Central memory CD8-positive, alpha-beta T cell (primary cell): Measurements from ENCODE around the gene SSC5D.
"Not testable (repeated sequence)": the region's sequence is repeated elsewhere in the genome, so short reads cannot be mapped to it uniquely, and the experiment has no call there.

Experiments used
- ATAC-seq: fragments of 150-1000 bp; cut with Tn5 transposase; replicated peaks from 2 replicates; pipeline ENCODE4 v1.10.0; 2022; ENCODE audit warnings: mild to moderate bottlenecking, moderate FRiP score, moderate number of reproducible peaks; ENCODE audit not compliant: poor library complexity, severe bottlenecking; ENCODE audit errors: extremely low read depth
- DNase-seq, 2 donors: peaks; one replicate each; pipeline ENCODE4 v3.0.0; 2021; ENCODE audit warnings: low spot score in 2 of 2
- H3K27ac Mint-ChIP-seq: one replicate; pipeline ENCODE4 v1.8.0; 2022; ENCODE audit warnings: low read depth, mild to moderate bottlenecking, moderate library complexity, mixed read lengths
- H3K27me3 Mint-ChIP-seq: one replicate; pipeline ENCODE4 v1.8.0; 2022; ENCODE audit warnings: mixed read lengths
- H3K36me3 Mint-ChIP-seq: one replicate; pipeline ENCODE4 v1.8.0; 2022; ENCODE audit warnings: mild to moderate bottlenecking, moderate library complexity, mixed read lengths; ENCODE audit not compliant: insufficient read depth
- H3K4me1 Mint-ChIP-seq: one replicate; pipeline ENCODE4 v1.8.0; 2022; ENCODE audit warnings: mixed read lengths
- H3K4me3 Mint-ChIP-seq: one replicate; pipeline ENCODE4 v1.8.0; 2022; ENCODE audit warnings: mild to moderate bottlenecking, moderate library complexity, mixed read lengths
- H3K9me3 Mint-ChIP-seq: one replicate; pipeline ENCODE4 v1.8.0; 2022; ENCODE audit warnings: mixed read lengths

The SSC5D gene

DNA sequence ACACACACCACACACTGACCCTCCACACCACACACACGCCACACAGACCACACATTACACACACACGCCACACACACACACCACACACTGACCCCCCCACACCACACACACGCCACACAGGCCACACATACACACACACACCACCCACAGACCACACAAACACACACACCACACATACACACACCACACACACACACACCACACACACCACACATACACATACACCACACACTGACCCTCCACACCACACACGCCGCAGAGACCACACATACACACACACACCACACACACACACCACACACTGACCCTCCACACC, 40.1 kb upstream of the SSC5D start:
- not testable (repeated sequence) for H3K4me3 Mint-ChIP-seq, ATAC-seq, H3K36me3 Mint-ChIP-seq, H3K9me3 Mint-ChIP-seq, H3K27ac Mint-ChIP-seq, DNase-seq
- peaks cover 13% of the 10 kb centered on the region for H3K4me1 Mint-ChIP-seq
- peaks cover 26% of the 10 kb centered on the region for H3K27me3 Mint-ChIP-seq

DNA sequence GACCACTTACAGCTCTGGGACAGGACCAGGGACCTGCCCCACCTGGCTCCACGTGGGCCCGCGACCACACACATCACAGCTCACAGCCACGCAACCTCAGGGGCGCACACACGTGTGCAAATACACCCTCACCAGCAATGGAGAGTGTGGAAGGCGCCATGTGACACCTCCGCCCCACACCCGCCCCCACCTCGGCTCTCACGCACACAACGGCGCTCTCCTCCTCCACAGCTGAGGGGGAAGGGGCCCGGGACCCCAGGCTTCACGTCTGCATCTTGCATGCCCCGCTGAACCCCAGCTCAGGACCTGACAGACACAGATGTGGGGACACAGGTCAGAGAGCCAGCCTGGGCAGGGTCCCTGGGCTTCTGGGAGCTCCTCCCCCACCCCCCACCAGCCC, 38.8 kb upstream of the SSC5D start:
- Mint-ChIP-seq H3K4me3 (no peak overlapping the region), H3K36me3 (peaks cover 4% of the 10 kb centered on the region), H3K4me1 (peaks cover 12% of the 10 kb centered on the region), H3K9me3 (no peaks in the 10 kb centered on the region), H3K27ac (no peak overlapping the region), H3K27me3 (peaks cover 26% of the 10 kb centered on the region)
- DNase-seq (no peak), ATAC-seq (no peak)

DNA sequence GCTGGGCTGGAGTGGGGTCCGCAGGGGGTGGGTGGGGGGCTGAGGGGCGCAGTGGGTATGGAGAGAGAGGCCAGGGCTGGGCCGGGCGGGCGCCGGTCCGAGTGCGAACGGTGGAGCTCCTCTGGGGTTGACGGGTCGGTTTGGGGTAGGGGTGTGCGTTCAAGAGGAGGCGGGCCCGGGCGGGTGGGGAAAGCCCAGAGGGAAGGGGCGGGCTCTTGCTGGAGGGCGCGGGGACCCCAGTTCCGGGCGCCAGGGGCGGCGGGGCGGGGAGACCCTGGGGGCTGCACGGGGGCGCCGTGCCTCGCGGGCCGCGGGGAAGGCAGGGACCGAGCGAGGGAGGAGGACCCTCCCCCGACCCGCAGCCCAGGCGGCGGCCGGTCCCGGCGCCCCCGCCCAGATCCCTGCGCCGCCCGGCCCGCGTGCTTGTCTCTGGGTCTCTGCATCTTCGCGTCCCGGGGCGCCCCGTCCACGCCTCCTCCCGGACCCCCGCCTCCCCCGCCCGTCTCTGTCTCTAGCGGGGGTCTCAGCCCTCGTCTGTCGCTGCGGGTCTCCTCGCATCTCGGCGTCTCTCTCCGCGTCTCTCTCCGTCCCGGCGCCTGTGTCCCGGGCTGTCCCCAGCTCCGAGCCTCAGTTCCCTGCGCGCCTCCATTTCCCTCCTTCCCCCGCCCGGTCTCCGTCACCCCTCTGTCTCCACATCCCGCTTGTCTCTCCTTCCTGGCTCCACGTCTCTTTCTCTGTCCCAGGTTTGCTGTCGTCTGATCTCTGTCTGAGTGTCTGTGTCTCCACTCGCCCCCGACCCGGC, 36.9 kb upstream of the SSC5D start:
- Mint-ChIP-seq H3K27ac (no peak overlapping the region), H3K9me3 (no peaks in the 10 kb centered on the region), H3K27me3 (peaks cover 25% of the 10 kb centered on the region), H3K4me3 (peak overlapping the region; percentile 51), H3K36me3 (peaks cover 5% of the 10 kb centered on the region), H3K4me1 (peaks cover 17% of the 10 kb centered on the region)
- ATAC-seq (peak; percentile 21), DNase-seq (no peak)

DNA sequence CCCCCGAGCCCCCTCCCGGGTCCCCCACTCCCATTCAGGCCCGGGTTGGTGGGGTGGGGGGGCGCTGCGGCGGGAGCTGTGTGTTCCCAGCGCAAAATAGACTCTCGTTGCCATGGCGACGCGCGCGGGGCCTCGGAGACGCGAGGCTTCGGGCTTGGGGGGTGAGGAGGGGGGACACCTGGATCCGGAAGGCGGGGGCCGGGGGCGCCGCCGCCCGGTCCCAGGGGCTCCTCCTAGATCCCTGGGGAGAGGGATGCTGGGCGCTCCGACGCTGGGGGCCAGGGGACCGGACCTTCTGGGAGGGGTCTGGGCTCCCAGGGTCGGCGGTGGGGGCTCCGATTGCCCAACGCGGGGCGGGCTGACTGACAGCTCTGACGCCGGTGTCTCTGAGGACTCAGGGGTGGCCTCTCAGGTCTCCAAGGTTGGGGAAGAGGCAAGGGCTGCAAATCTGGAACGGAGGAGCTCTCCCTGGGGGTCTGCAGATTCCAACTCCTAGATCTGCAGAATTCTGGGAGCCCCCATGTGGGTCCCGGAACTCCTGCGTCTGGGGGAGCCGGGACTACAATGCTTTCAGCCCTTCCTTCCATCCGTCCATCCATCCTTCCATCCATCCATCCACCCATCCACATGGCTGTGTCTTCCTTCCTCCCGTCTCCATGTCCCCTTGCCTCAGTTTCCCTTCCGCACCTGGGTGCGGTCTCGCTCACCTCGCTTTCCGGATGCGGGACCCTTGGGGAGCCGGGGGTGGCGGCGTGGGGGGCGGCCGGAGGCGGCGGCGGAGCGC, 36.1 kb upstream of the SSC5D start:
- DNase-seq = no peak
- Mint-ChIP-seq H3K9me3 (no peaks in the 10 kb centered on the region), H3K27me3 (peaks cover 25% of the 10 kb centered on the region), H3K36me3 (peaks cover 5% of the 10 kb centered on the region), H3K4me1 (peaks cover 17% of the 10 kb centered on the region), H3K4me3 (peak overlapping the region; percentile 35), H3K27ac (no peak overlapping the region)
- peak; percentile 16 for ATAC-seq

DNA sequence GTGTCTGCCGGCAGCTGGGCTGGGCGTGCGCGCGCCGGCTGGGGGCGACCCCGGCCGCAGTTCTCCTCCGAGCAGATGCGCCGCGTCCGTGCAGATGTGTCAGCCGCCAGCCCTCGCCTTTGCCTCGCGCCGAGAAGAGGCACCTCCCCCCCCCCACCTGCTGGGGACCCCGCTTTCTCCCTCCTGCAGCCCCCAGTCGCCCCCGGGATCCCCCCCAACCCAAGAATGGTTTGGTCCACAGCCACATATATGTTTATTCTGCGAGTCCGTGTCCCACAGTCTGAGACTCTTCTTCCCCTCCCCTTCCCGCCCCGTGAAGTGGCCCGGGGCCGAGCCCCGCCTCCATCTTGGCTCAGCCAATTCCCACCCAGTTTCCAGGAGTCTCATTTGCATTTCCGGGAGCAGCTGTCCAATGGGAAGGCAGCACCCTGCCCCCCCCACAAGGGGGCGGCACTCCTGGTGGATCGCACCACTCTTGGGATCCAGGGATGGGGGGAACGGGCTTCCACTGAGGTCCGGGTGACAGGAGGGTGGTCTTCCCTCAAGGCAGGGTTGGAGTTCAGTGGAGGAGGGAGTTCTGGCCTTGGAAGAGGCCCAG, 35.4 kb upstream of the SSC5D start:
- H3K36me3 Mint-ChIP-seq = peaks cover 5% of the 10 kb centered on the region
- peaks cover 17% of the 10 kb centered on the region for H3K4me1 Mint-ChIP-seq
- no peak for ATAC-seq
- H3K27me3 Mint-ChIP-seq = peaks cover 25% of the 10 kb centered on the region
- DNase-seq = no peak
- H3K27ac Mint-ChIP-seq = no peak overlapping the region
- H3K4me3 Mint-ChIP-seq = peak overlapping the region; percentile 25
- H3K9me3 Mint-ChIP-seq = no peaks in the 10 kb centered on the region

DNA sequence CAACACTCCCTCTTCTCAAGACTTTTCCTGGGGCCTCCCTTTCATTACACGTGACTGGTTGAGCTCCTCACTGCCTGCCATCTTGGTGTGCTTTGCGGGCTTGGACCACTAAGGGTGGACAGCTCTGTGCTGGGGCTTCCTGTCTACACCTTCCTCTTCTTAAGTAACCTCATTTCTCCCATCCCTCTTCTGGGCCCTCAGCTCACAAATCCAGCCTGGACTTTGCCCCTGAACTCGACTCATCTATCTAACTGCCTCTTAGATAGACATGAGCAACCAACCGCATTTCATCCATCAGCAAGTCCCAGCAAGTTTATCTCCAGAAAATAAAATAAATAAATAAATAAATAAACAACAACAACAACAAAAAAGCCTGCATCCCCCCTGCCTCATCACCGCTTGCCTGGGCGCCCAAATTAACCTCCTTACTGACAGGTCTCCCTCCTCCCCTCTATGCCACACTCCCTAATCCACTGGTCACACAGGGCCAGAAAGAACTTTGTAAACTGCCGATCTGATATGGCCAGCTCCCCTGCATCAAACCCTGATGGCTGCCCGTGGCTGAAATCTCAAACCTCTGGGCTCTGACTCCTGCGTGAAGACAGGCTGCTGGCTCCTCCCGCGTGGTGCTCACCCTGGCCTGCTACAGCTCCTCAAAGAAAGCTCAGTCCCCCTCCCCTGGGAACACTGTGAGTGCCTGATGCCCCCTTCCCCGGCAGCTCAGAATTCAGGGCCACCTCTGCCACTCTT, 34.5 kb upstream of the SSC5D start:
- no peak for DNase-seq
- Mint-ChIP-seq H3K4me3 (peak overlapping the region; percentile 25), H3K36me3 (peaks cover 5% of the 10 kb centered on the region), H3K27me3 (peaks cover 25% of the 10 kb centered on the region), H3K27ac (no peak overlapping the region), H3K4me1 (peaks cover 17% of the 10 kb centered on the region), H3K9me3 (no peaks in the 10 kb centered on the region)
- no peak for ATAC-seq

DNA sequence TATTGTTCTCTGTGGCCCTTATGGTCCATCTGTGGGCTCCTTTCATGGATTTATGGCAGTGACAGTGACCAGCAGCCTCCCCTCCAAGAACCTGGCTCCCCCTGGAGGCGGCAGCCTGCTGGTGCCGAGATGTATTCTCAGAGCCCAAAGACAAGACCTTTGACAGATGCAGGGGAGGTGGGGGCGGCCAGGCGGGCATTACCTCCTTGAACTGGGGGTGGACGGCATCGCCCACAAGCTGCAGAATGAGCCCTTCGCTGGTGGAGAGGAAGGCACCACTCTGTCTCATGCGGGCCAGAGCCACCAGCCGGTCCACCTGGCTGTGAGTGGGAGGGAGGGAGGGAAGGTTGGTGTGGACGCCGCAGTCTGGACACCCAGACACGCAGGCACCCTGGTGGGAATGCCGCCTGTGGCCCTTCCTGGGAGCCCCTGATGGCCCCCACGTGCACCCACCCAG, 33.4 kb upstream of the SSC5D start:
- DNase-seq (no peak), ATAC-seq (no peak)
- no peaks in the 10 kb centered on the region for H3K9me3 Mint-ChIP-seq
- H3K4me3 Mint-ChIP-seq = no peak overlapping the region
- peaks cover 5% of the 10 kb centered on the region for H3K36me3 Mint-ChIP-seq
- H3K27me3 Mint-ChIP-seq = peaks cover 25% of the 10 kb centered on the region
- H3K27ac Mint-ChIP-seq = no peak overlapping the region
- H3K4me1 Mint-ChIP-seq = peaks cover 17% of the 10 kb centered on the region

DNA sequence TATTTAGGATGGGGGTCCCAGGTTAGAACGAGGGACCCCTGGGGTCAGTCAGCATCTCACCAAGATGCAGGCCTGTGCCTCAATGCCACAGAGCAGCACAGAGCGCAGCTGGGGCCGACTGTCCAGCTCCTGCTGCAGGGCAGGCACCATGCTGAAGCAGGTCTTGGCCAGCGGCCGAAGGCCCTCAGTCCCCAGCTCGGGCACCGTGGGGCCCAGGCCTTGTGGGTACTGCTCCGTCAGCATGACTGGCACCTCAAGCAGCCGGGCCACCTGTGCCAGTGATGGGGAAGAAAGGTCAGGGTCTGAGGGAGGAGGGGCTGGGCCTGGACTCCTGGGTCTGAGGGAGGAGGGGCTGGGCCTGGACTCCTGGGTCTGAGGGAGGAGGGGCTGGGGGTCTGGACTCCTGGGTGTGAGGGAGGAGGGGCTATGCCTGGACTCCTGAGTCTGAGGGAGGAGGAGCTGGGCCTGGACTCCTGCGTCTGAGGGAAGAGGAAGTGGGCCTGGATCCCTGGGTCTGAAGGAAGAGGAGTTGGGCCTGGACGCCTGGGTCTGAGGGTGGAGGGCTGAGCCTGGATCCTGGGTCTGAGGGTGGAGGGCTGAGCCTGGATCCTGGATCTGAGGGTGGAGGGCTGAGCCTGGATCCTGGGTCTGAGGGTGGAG, 32.5 kb upstream of the SSC5D start:
- H3K4me1 Mint-ChIP-seq = peaks cover 21% of the 10 kb centered on the region
- peaks cover 25% of the 10 kb centered on the region for H3K27me3 Mint-ChIP-seq
- H3K4me3 Mint-ChIP-seq = no peak overlapping the region
- H3K36me3 Mint-ChIP-seq = peaks cover 6% of the 10 kb centered on the region
- ATAC-seq (no peak), DNase-seq (no peak)
- H3K27ac Mint-ChIP-seq = no peak overlapping the region
- no peaks in the 10 kb centered on the region for H3K9me3 Mint-ChIP-seq

DNA sequence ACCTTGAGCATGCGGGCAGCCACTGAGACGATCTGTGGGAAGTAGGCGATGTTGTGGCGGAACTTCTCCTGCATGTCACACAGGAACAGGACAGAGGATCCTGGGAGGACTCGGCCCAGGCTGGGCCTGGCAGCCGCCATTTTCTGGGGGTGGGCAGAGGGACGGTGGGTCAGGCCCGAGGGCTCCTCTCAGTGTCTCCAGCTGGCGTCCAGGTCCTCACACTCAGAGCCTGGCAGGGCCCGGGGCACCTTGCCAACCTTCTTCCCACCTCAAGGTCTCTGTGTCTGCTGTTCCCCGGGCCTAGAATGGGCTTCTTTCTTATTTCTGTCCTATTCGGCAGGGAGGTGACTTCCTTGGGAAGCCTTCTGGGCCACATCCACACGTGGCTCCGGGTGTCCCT, 31.9 kb upstream of the SSC5D start:
- Mint-ChIP-seq H3K27me3 (peaks cover 25% of the 10 kb centered on the region), H3K36me3 (peaks cover 5% of the 10 kb centered on the region), H3K4me1 (peaks cover 23% of the 10 kb centered on the region), H3K27ac (no peak overlapping the region), H3K4me3 (no peak overlapping the region), H3K9me3 (no peaks in the 10 kb centered on the region)
- ATAC-seq (no peak), DNase-seq (no peak)

DNA sequence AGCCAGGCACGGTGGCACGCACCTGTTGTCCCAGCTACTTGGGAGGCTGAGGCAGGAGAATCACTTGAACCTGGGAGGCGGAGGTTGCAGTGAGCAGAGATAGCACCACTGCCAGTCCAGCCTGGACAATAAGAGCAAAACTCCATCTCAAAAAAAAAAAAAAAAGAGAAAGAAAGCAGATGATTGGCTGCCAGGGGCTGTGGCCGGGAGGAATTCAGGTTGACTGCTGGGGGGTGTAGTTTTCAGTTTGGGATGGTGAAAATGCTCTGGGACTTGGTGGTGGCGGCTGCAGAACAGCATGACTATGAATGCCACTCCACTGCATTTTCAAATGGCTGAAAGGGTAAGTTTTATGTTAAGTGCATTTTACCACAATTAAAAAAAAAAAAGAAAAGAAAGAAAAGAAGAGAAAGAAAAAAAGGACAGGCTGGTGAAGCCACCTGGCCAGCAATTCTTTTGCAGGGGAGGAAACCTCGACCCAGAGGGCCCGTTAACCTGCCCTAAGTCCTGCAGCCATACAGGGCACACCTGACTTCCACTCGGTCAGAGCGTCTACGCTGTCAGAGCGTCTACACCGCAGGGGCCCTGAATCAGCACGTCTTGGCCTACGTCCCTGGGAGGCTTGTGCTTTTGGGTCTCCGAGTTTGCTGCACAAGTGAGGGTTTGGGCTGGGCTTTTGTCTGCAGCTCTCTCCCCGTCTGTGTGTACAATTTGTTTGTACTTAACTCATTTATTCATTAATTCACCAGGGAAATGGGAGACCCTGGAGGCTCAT, 30.4 kb upstream of the SSC5D start:
- peaks cover 9% of the 10 kb centered on the region for H3K36me3 Mint-ChIP-seq
- no peak overlapping the region for H3K4me3 Mint-ChIP-seq
- H3K4me1 Mint-ChIP-seq = peaks cover 30% of the 10 kb centered on the region
- peaks cover 23% of the 10 kb centered on the region for H3K27me3 Mint-ChIP-seq
- H3K9me3 Mint-ChIP-seq = no peaks in the 10 kb centered on the region
- no peak overlapping the region for H3K27ac Mint-ChIP-seq
- ATAC-seq (no peak), DNase-seq (no peak)

DNA sequence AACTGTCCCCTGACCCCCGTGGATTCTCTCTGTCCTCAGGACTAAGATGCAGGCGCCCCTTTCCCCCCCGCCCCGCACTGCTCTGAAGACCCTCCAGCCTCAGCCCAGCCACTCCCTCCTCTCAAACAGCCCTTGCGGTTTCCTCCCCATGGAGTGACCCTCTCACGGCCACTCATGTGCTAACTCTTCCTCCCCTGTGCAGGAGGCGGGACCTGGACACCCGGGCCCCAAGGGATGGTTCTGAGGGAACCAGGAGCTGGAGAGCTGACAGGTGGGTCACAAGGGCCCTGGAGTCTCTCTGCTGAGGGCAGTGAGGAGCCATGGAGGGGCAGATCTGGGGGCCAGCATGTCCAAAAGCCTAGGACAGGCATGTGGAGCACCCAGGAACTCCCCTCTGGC, 28.7 kb upstream of the SSC5D start:
- Mint-ChIP-seq H3K4me1 (peaks cover 29% of the 10 kb centered on the region), H3K9me3 (no peaks in the 10 kb centered on the region), H3K27ac (no peak overlapping the region), H3K27me3 (peaks cover 6% of the 10 kb centered on the region), H3K36me3 (peaks cover 7% of the 10 kb centered on the region), H3K4me3 (no peak overlapping the region)
- DNase-seq (no peak), ATAC-seq (no peak)
